T follicular helper cell (primary cell): ENCODE results near the gene MLPH.

Experiments used
- DNase-seq: peaks from one replicate; pipeline ENCODE4 v3.0.0-alpha.2; 2020; ENCODE audit warnings: low read depth

The MLPH gene

GRCh38 chr2:237542001-237542704, 55.1 kb downstream of the MLPH start:
- no peak for DNase-seq

- DNase-seq, result no peak
Measured at GRCh38 chr2:237546040-237546875, 59.2 kb downstream of the MLPH start.

GRCh38 chr2:237546876-237547395, 59.9 kb downstream of the MLPH start:
- no peak for DNase-seq

GRCh38 chr2:237547841-237548416, 60.9 kb downstream of the MLPH start:
- DNase-seq, result no peak

- DNase-seq, result no peak
Measured at GRCh38 chr2:237549216-237549615, 62.2 kb downstream of the MLPH start.

DNA sequence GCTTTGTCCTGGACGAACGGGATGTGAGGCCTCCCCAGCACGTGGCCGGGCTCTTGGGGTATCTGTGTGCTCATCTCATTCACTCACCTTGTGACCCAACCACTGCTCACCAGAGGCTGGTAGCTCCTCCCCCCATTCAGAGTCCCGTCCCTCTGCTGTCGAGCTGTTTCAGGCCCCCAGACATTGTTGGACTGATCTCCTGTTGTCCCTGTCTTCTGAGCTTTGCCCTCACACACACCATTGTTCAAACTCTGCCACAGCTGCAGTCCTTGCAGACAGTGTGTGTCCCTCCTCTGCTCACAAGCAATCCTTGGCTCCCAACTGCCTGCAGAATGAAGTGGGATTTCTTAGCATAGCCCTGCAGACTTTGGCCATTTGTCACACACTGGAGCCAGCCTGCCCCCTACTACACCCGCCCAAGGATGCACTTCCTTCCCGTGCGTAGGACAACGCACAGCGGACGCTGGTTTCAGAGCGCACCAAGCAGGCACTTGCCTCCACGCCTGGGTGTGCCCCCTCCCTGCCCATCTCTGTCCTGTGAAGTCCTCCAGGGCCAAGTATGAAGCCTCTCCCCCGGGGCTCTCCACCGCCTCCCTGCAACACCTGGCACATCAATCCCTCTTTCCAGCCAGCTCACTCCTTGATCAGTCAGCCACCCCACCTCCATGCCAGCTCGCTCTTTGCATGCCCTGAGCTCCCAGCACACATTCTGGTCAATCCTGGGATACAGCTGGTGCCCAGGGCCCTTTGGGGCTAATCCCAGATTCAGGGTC, 62.8 kb downstream of the MLPH start:
- DNase-seq, result no peak

- no peak for DNase-seq
Measured at GRCh38 chr2:237551071-237551574, 64.1 kb downstream of the MLPH start.

DNA sequence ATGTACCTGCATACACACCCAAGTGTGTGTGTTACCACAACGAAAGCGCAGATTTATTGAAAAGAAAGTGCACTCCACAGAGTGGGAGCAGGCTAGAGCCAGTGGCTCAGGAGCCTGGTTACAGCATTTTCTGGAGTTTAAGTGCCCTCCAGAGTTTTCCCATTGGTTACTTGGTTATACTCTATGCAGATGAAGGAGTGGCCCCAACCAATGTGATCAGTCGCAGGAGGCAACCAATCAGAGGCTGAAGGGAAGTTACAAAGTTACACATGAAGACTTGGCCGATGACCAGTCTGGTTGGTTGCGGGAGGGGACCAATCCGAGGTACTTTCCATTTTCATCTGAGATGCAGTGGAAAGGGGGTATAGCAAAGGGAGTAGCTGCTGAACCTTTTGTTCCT, 65.9 kb downstream of the MLPH start:
- no peak for DNase-seq

DNA sequence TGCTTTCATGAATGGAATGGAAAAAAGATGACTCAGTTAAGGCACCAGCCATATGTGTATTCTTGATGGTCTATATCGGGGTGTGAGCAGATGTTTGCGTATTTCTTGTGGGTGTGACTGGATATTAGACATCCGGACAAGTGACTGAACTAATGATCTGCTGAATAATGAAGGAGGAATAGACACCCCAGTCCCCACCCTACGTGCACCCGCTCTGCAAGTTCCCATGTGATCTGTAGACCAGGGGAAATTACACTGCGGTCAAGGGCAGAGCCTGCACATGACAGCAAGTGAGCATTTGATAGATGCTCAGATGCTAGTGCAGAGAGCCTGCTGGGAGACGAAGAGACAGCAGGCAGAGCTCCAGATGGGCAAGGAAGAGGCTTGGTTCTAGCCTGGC, 66.9 kb downstream of the MLPH start:
- DNase-seq, result no peak

GRCh38 chr2:237555560-237555959, 68.5 kb downstream of the MLPH start:
- DNase-seq, result no peak

DNA sequence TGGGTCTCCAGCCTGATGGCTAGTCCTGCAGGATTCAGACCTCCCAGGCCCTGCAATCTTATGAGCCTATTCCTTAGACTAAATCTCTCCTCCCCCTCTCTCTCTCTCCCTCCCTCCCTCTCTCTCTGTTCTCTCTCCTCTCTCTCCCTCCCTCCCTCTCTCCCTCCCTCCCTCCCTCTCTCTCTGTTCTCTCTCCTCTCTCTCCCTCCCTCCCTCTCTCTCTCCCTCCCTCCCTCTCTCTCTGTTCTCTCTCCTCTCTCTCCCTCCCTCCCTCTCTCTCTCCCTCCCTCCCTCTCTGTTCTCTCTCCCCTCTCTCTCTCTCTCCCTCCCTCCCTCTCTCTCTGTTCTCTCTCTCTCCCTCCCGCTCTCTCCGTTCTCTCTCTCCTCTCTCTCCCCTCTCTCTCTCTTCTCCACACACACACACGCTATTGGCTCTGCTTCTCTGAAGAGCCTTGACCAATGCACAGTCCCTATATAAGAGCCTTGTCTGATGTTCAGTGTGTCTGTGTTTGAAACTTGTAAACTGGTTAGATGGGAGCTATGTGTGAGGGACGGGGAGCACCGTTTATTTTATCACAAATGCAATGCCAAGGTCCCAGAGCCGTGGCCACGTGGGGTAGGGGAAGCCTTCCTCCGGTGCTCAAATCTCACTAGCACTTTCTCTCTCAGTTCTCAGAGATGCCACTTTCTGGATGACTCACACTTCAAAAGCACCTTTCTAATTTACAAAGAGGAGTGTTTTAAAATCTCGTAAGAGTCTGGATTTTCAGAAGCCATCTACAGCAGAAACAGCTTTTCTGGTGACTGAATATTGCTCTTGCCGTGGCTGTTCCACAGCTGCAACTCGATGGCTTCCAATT, 70.0 kb downstream of the MLPH start:
- no peak for DNase-seq

GRCh38 chr2:237557633-237558015, 70.6 kb downstream of the MLPH start:
- no peak for DNase-seq

- no peak for DNase-seq
Measured at GRCh38 chr2:237558961-237559641, 72.0 kb downstream of the MLPH start.

DNA sequence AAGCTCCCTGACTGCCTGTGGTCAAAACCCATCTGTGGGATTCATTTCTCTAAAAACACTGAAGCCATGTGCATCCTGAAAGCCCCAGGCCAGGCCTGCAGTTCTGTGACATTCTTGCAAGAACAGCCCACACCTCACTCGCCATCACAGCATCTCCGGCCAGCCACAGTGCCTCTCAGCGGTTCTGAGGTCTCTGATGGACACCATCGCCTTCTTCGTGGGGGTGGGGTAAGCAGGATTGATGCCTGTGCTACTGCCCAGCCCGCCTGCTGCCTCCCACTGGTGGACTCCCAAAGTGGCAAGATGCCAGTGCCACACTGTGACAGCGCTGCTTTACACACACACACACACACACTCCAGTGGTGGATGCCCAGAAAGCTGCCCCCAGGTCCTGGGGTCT, 74.2 kb downstream of the MLPH start:
- no peak for DNase-seq

DNA sequence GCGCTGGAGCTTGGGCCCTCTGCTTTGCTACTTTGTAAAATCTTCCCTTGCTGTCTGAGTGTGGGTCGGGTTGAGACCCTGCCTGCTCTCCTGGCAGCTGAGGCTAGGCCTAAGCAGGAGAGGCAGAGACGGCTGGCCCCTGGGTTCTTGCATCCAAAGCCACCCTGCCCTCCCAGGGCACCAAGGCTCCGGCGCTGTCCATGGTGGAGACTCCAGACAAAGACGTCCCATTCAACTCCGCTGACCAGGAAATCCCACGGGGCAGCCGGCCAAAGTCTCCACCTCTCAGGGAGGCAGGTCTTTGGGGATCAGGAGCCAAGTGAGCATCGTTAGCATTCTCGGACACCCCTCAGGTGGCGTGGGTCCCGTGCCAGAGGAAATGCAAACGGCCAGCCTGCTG, 76.8 kb downstream of the MLPH start:
- no peak for DNase-seq

DNA sequence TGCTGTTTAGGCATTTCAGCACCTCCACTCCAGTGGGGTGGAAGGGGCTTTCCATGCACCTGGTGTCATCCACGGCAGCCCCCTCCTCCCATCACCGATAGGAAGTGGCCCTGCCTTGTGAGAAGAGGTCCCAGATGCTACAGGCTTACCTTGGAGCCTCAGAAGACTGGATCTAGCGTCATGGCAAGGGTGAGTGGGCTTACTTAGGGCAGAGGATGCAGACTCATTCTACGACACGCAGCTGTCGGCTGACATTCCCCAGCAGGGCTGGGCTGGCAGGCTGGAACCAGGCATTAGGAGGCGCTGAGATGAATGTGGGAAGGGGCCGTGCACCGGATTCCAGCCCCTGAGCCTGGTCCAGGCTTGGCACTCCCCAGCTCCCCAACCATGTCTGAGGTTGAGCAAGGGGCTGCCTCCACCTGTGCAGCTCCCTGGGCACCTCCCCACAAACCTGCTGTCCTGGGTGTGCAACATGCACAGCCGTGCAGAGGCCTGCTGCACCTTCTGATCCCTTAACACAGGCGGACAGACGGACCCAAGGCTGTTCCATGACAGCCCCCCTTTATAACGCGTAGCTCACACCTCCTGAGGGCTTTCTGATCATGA, 77.6 kb downstream of the MLPH start:
- DNase-seq, result no peak

GRCh38 chr2:237565974-237566373, 78.9 kb downstream of the MLPH start:
- no peak for DNase-seq

GRCh38 chr2:237566401-237567235, 79.6 kb downstream of the MLPH start, which contains the start of gene PRLH:
TSS of gene PRLH (plus strand) at chr2:237566574. CDS start at chr2:237566574, 0 bp downstream.
- no peak for DNase-seq
